Loucy (cell line): ENCODE data around the gene SLC38A9.

Experiments
- CTCF ChIP-seq: fragments of 200-600 bp; sonication (generic); conservative IDR thresholded peaks from 2 replicates; pipeline ENCODE4 v1.5.1; 2014; ENCODE audit warnings: mild to moderate bottlenecking, antibody characterized with exemption, low read length
- EZH2phosphoT487 ChIP-seq: fragments of 200-600 bp; IDR thresholded peaks from 2 replicates; pipeline ENCODE4 v1.6.1; 2018; ENCODE audit warnings: antibody characterized with exemption, mild to moderate bottlenecking, moderate library complexity, borderline replicate concordance

- TF ChIP-seq CTCF: no peak
- TF ChIP-seq EZH2phosphoT487: no peak
Measured at GRCh38 chr5:55594671-55595070, 117.5 kb downstream of the SLC38A9 start.
